ENCODE results near the gene CLEC2D.
"Not testable (repeated sequence)": the region's sequence is repeated elsewhere in the genome, so short reads cannot be mapped to it uniquely, and the experiment has no call there.

DNA sequence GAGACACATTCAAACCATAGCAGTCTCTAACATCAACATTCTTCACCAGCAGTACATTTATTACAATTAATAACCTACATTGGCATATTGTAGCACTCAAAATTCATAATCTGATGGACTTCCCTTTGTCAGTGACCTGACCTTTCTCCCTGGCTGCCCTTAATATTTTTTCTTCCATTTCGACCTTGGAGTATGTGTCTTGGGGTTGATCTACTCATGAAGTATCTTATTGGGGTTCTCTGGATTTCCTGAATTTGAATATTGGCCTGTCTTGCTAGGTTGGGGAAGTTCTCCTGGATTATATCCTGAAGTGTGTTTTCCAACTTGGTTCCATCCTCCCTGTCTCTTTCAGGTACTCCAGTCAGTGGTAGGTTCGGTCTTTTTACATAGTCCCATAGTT, 2.8 kb downstream of the CLEC2D start:
- TF ChIP-seq, protein P1, sequence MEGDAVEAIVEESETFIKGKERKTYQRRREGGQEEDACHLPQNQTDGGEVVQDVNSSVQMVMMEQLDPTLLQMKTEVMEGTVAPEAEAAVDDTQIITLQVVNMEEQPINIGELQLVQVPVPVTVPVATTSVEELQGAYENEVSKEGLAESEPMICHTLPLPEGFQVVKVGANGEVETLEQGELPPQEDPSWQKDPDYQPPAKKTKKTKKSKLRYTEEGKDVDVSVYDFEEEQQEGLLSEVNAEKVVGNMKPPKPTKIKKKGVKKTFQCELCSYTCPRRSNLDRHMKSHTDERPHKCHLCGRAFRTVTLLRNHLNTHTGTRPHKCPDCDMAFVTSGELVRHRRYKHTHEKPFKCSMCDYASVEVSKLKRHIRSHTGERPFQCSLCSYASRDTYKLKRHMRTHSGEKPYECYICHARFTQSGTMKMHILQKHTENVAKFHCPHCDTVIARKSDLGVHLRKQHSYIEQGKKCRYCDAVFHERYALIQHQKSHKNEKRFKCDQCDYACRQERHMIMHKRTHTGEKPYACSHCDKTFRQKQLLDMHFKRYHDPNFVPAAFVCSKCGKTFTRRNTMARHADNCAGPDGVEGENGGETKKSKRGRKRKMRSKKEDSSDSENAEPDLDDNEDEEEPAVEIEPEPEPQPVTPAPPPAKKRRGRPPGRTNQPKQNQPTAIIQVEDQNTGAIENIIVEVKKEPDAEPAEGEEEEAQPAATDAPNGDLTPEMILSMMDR (IDR thresholded peaks at IDR 0.05), result not testable (repeated sequence)
- TF ChIP-seq POLR2AphosphoS5 (IDR thresholded peaks at IDR 0.05); POLR2A (IDR thresholded peaks at IDR 0.05; ENCODE audit: low read depth); EP300 (IDR thresholded peaks at IDR 0.05): not testable (repeated sequence)

All from esophagus muscularis mucosa (tissue), 4 donors.